Activated CD4-positive, alpha-beta T cell treated with anti-CD3 and anti-CD28 coated beads for 24 hours (primary cell): ENCODE results near the gene AHI1.

Experiments used
- DNase-seq, 2 donors: peaks; one replicate each; pipeline ENCODE4 v3.0.0-alpha.2; 2020; ENCODE audit warnings: low read depth in 2 of 2

The AHI1 gene

DNA sequence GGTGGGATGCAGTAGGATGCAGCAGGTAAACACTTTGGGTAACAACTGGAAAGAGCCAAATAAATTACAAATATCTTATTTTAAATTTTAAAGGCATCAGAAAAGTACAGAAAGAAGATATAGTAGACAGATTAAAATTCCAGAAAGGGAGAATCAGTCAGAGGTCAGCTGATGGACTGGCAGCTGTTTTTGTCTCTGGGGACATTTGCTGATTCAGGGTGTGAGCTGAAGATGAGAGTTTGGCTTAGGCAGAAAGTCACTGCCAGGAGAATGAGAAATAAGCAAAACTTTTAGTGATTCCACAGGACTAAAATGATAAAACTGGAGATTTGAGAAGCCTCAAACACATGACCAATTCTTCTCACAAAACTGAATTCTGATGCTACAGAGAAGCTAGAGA is 39.5 kb downstream of the AHI1 start:
- DNase-seq, result no peak

DNA sequence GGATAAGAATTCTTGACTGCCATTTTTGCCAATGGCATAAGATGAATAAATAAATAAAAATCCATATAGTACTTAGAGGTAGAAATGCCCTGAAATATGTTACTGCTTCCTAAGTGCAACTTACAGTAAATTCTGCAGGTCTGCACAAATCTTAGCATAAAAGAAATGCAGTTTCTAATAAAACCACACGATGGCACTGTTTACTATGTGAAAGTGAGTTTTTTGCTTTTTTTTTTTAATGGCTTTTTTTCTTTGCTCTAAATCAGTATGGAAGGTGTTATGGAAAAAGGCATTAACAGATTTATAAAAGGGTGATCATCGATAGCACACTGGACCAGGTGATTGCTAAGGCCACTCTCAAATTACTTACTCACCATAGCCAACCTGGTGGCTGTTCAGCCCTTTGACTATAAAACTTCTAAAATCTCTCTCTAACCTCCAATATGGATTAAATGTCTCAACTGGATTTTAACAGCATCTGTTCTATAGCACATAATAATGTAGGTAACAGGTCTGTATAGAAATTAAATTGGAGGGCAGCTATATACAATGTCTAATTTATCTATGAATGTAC is 45.8 kb downstream of the AHI1 start:
- DNase-seq, result no peak

DNA sequence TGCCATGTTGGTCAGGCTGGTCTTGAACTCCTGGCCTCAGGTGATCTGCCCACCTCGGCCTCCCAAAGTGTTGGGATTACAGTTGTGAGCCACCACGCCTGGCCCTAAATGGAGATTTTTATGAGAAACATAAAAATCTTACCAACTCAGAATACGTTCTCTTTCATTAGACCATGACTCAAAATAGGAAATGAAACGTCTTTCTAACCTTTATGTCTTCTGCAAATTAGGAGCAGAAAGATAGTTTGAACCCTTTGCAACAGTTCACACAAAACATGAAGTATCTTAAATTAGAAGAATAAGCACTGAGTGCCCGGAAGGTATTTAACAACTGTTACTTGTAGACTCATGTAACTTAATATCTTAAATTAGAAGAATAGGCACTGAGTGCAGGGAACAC is 48.3 kb downstream of the AHI1 start:
- no peak for DNase-seq

DNA sequence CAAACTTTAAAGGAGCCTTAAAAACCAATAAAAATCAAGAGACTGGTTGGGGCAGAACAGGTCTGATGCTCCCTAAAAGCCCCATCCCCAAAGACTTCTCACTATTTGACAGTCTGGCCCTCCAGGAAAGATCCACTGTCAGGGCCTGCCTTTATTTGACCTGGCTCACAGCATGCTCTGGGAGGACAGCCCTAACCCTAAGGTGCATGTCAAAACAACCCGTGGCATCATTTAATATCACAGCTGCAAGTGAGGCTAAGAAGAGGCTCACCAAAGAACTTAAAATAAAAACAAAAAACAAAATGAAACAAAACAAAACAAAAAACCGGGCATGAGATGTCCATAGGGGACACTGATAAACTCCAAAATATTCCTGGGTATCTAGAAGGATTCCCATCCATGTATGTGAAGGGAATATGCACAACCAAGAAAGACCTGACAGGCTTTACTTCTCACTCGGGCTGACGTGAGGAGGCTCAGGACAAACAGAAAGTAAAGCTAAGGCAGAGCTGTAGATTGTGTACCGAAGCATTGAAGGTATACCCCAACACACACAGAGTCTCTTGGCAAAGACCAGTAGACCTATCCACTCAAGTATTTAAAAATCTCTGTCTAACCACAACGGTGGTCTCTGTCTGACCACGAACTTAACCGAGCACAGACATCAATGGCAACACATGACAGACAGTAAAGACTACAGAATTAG is 57.3 kb downstream of the AHI1 start:
- DNase-seq, result no peak

DNA sequence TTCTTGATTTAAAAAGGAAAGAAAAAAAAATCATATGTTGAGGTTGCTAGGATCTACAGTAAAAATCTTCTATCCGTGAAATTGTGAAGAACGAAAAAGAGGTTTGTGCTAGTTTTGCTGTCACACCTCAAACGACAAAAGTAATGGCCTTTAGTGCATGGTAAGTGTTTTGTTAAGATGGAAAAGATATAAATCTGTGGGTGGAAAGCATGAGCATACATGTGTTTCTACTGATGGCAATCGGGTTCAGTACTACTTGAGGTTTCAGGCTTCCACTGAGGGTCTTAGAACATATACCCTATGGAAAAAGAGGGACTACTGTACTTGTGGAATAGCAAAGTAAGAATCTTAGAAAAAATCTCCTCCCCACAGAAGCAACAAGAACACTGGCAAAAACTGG is 58.0 kb downstream of the AHI1 start:
- DNase-seq, result no peak

DNA sequence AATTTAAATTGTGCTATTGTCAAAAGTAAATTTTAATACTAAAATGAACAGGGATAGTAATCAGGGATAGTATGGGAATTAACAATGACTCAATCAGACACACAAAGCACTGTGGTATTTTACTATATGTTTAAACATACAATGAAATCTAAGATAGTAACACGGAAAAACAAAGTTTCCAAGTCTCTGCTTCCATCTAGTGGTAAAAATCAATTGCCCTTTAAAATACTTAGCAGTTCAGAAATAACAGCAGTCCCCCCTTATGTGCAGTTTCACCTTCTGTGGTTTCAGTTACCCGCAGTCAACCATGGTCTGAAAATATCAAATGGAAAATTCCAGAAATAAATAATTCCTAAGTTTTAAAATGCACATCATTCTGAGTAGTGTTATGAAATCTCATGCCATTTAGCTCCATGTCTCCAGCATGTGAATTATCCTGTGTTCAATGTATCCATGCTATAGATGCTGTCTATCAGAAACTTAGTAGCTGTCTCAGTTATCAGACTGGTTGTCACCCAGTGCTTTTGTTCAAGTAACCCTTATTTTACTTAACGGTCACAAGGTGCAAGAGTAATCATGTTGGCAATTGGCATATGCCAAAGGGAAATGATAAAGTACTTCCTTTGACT is 58.5 kb downstream of the AHI1 start:
- DNase-seq, result no peak

DNA sequence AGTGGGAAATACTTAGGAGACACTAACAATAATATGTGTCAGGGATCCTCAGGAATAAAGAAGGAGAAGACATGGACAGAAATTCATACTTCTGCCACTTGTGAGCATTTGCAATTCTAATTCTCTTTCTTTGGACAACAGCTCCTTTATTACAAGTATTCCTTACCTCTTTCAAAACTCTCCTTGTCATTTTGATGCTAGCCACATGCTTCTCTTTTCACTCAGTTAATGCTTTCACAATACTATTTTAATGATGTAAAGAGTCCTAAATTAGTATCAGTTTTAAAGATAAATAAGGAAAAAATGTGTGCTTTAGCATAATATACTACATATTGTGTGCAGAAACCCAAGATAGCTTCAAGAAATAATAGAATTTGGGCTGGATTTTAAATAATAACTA is 62.5 kb downstream of the AHI1 start:
- DNase-seq, result no peak

DNA sequence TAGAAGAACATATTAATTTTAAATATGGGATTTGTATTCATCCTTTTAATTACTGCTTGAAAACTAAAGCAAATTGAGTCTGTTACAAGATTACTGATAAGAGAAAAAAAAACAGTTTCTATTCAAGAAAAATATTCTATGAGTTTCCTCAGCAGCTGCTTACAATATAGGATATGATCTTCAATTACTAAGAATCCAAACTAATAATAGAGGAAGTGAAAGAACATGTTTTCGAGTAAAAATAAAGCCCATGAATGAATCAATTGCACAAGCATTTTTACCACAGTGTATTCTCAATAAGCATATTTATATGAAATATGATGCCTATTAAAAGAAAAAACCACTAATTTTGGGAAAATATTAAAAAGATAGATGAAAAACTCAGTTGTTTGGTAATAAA is 63.4 kb downstream of the AHI1 start:
- no peak for DNase-seq

DNA sequence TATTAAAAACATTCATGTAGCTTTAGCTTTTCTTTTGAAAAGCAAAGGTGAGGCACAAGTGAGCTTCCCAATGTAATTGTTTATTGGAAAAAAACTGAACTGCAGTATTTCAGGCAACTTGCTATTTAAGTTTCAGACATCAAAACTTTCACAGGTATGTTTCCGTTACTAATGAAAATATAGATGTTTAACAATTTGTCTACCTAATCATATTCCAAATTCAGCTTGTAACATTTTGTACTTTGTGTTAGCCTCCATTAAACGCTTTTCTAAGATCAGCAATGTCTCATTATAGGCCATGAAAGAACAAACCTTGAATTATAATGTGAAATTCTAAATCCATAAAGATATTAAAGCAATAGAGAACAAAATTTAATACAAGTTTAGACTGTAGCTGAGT is 69.5 kb downstream of the AHI1 start:
- no peak for DNase-seq

DNA sequence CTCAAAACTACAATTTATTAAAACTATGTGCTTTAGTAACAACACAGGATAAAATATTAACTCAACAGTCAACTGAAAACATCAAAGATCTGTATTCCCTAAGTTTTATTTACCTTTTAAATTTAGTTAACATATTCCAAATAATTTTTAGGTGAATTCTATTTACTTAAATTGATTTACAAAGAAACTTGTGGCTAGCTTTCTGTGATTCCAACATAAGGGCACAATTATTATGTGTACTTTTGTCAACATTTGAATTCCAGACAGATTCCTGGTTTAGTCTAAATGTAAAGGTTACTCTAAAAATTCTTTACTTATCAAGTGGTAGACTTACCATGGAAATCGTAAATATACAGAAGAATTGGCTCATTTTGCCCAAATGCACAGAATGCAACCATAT is 70.7 kb downstream of the AHI1 start:
- no peak for DNase-seq

DNA sequence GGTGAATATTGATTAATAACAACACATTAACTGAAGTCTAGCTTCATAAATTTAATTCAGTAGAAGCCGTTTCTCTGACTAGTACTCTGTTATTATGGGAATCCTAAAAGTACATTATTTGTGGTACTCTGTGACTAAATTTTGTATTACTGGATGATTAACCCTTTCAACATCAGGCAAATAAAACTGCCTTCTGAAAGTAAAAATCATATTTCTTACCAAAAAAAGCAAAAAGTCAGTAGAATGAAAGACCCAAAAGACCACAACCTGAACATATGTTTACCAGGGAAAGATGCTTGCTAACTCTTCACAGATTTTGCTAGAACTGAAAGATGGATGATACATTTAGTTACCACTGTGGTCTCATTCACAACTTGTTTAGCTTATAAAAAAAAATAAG is 73.2 kb downstream of the AHI1 start:
- DNase-seq, result no peak

DNA sequence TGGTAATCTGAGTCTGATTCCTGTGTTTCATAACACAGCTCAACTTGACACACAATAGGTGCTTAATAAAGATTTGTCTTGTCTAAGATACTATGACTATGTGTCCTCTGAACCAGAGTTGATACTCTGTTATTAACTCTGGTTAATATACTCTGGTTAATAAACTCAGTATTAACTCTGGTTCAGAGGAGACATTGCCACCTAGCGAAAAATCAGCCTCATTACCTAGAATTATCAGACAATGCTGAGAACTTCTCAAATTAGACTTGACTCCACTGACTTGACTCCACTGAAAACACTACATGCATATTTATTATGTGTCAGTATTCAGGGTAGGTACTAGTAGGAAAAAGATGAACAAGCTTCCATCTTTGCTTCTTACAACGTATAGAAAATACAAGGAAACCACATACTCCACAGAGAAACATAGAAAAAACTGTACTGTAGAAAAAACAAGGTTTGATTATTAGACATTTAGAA is 73.9 kb downstream of the AHI1 start:
- no peak for DNase-seq

DNA sequence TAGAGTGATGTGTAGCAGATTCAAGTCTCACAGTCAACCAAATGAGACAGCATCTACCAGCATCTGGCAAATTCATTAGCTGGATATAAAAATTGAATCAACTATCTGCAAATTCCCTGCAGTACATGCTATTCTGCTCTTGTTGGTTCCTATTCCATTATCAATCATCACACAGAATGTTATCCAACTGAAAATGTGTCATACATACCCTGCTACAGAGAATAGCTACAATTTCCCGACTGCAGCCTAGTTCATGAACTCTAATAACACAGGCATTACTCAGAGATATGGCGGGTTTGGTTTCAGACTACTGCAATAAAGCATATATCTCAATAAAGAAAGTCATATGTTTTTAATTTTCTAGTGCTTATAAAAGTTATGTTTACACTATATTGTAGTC is 78.4 kb downstream of the AHI1 start:
- DNase-seq, result no peak

DNA sequence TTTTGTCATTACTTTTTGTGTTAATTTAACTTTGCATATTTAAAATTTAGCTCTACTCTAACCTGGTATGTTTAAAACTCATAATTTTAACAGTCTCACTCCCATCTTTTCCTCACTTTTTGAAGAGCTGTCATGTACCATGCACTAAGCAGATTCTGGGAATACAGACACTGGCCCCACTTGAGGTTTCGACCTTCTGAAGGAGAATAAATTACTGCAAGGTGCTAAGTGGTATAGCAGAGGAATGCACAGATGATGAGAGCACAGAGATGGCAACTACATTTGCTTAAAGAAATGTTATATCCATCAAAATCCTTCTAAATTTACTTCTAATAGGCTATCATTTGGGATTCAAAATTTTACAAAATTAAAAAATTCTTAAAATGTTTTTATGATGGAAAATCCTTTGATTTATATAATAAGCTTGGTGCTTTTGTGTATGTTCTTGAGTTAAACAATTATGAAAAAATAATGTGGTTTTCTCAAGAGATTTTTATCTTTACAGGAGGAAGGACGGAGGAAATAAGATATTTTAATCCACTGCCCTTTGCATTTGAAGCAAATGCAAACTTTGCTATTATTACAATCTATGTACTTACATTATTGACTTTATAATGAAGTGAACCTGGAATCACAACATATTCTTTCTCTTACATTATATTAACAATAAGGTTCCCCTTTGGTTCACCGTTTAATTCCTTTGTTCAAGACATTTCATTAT is 79.3 kb downstream of the AHI1 start:
- DNase-seq, result no peak

DNA sequence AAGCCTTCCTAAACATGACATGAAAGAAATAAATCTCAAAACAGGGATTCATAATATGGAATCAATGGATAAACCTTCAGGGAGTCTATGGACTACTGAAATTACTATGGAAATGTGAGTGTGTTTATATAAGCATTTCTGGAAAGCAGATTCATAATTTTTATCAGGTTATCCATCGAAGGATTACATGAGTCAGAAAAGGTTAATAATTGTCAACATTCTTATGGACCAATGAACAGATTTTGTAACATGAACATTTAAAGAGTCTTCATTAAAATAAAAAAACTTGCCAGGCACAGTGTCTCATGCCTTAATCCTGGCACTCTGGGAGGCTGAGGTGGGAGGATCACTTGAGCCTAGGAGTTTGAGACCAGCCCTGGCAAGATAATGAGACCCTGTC is 84.8 kb downstream of the AHI1 start:
- DNase-seq, result no peak

DNA sequence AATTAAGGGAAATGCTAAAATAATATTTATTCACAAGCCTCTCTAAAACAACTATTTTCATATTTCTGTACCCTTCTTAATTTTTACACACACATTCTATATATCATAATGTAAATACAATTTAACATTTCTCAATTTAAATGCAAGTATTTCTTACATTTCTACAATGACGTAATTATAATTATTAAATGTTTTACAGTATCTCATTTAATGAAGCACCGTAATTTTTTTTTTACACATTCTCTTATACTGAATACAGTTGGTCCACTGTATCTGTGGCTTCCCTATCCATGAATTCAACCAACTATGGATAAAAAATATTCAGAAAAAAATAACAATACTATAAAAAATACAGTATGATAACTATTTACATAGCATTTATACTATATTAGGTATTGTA is 85.7 kb downstream of the AHI1 start:
- no peak for DNase-seq

DNA sequence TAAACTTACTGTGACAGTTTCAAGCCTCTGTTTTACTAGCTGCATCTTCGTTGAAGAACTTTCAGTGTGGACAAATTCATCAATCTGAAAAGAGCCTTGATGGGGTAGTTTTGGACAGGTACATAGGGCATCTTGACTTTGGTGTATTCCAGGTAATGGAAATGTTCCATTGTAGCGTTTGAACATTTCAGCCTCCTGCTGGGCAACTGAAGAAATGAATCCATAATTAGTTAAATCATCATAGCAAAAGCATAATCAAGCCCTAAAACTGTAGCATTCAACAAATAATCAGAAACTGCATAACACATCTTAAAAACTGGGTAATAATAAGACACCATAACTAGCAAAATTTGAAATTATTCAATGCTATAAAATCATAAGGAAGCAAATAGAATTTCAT is 86.2 kb downstream of the AHI1 start:
- DNase-seq, result no peak

DNA sequence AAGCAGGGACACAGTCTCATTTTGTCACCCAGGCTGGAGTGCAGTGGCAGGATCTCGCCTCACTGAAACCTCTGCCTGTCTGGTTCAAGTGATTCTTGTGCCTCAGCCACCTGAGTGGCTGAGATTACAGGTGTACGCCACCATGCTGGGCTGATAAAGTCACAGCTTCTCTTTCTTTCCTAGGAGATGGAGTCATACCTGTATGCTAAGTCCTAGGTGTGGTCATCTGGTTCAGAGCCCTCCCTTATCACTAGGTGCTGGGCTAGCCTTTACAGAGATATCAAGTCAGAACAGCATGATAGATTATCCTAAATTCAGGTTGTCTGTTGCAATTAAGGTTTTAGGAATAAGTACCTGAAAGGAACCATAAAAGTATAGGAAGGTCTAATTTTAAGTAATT is 86.7 kb downstream of the AHI1 start:
- no peak for DNase-seq

DNA sequence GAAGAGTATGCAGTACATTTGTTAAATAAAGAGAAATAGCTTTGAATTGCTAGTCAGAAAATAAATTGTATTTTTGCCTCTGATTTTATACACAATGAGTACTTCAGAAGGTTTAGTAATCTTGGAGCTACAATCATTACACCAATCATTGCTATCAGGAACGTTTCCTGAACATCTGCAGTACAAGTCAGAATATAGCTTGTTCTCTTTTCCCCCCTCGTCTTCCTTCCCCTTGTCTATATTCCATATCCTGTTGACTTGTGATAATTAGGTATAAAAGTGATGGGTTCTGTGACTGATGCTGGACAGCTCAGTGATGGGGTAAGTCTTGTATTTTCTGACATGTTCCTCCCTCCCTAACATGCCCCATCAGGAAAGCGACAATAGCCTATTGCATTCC is 94.0 kb downstream of the AHI1 start:
- DNase-seq, result no peak

DNA sequence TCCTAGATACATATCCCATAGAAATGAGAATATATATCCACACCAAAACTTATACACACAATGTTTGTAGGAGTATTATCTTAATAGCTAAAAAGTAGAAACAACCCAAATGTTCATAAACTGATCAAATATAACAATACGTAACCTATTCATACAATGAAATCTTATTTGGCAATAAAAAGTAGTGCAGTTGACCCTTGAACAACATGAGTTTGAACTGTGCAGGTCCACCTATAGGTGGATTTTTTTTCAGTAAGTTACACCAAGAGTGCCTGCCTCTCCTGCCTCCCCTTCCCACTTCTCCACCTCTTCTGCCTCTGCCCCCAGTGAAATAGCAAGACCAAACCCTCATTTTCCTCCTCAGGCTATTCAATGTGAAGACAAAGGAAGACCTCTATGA is 95.2 kb downstream of the AHI1 start:
- DNase-seq, result no peak

DNA sequence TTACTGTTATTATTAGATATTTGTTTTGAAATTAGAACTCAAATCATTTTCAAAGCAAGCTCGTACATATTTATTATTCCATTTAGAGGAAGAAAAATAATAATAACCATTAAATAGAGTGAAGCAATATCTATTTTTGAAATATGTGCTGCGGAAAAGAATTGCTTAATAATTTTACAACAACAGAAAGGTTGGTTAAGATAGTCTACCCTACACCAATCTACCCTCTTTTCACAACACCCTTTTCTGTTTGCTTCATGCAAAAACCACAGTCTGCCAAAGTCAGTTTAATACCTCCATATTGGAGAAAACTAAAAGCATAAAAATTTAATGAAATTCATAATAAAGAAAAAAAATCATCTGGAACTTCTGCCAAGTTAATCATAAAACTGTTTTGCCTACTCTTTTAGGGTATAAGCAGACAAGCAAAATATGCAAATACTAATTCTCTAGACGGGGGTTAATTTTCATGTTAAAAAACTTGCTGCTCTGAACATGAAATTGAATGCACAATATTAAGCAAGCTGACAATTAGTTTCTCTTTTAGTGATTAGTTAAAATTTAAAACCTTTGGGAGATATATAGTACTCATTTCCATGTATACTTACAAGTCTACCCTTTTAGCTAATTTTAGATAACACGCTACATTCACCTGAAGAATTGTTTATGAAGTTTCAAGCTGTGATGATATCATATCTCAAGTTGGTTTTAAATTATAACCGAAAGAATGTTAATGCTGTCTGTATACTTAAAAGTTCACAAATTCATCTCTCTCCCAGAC is 100.2 kb downstream of the AHI1 start:
- no peak for DNase-seq

DNA sequence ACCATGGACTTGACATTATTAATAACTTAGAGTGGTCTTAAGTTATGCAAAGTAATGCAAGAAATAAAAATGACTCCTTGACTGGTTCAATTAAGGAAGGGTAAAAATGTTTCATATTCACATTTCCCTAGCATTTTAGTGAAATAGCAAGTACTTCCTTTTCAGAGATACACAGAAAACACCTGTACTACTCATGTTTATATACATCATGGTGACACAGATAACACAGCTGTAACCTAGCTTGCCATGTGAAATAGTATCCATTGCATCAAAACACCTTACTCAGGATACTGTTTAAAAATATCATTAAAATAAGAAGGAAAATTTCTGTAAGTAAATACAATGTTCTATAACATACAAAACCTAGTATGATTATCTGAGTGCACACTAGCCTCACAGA is 102.4 kb downstream of the AHI1 start:
- DNase-seq, result no peak
